Activated CD4-positive, alpha-beta T cell treated with anti-CD3 and anti-CD28 coated beads for 24 hours (primary cell): ENCODE measurements around the gene ELAVL2.

Experiments
- DNase-seq, 2 donors: peaks; one replicate each; pipeline ENCODE4 v3.0.0-alpha.2; 2020; ENCODE audit warnings: low read depth in 2 of 2

Gene ELAVL2

GRCh38 chr9:23769307-23769935 is 56.6 kb downstream of the ELAVL2 start:
- no peak for DNase-seq

- no peak for DNase-seq
These were observed 57.2 kb downstream of the ELAVL2 start for GRCh38 chr9:23768861-23769260.

GRCh38 chr9:23766613-23767012 is 59.4 kb downstream of the ELAVL2 start:
- DNase-seq = no peak

- DNase-seq = no peak
These were observed 60.5 kb downstream of the ELAVL2 start for GRCh38 chr9:23765561-23765960.

- no peak for DNase-seq
These were observed 61.8 kb downstream of the ELAVL2 start for GRCh38 chr9:23764219-23764618.

- no peak for DNase-seq
These were observed 71.5 kb downstream of the ELAVL2 start for GRCh38 chr9:23754551-23754950.

GRCh38 chr9:23752859-23753258 is 73.2 kb downstream of the ELAVL2 start:
- DNase-seq = no peak

GRCh38 chr9:23751633-23752032 is 74.4 kb downstream of the ELAVL2 start:
- no peak for DNase-seq

GRCh38 chr9:23750808-23751207 is 75.2 kb downstream of the ELAVL2 start:
- DNase-seq = no peak

GRCh38 chr9:23747088-23748075 is 78.7 kb downstream of the ELAVL2 start:
- no peak for DNase-seq

GRCh38 chr9:23746317-23746716 is 79.7 kb downstream of the ELAVL2 start:
- no peak for DNase-seq

- no peak for DNase-seq
These were observed 83.0 kb downstream of the ELAVL2 start for GRCh38 chr9:23743036-23743435.

- DNase-seq = no peak
These were observed 84.7 kb downstream of the ELAVL2 start for GRCh38 chr9:23741351-23741750.

GRCh38 chr9:23740531-23740930 is 85.5 kb downstream of the ELAVL2 start:
- DNase-seq = no peak

GRCh38 chr9:23739753-23740152 is 86.3 kb downstream of the ELAVL2 start:
- no peak for DNase-seq

- no peak for DNase-seq
These were observed 89.7 kb downstream of the ELAVL2 start for GRCh38 chr9:23736293-23736692.

GRCh38 chr9:23733495-23734078 is 92.5 kb downstream of the ELAVL2 start:
- DNase-seq = no peak

GRCh38 chr9:23731353-23731752 is 94.7 kb downstream of the ELAVL2 start:
- DNase-seq = no peak

- no peak for DNase-seq
These were observed 95.7 kb downstream of the ELAVL2 start for GRCh38 chr9:23730364-23730763.

- DNase-seq = no peak
These were observed 97.3 kb downstream of the ELAVL2 start for GRCh38 chr9:23728736-23729135.

GRCh38 chr9:23725279-23725946 is 100.6 kb downstream of the ELAVL2 start:
- DNase-seq = no peak

- DNase-seq = no peak
These were observed 102.4 kb downstream of the ELAVL2 start for GRCh38 chr9:23723672-23724071.
